Vagina (tissue), 2 donors: Measurements from ENCODE around the gene SERINC5.

Experiments
- POLR2A ChIP-seq, 2 donors: fragments of 450-650 bp; IDR thresholded peaks; one replicate each; pipeline ENCODE4 v1.6.1; 2017; ENCODE audit warnings: antibody characterized with exemption in 2 of 2, mild to moderate bottlenecking in 2 of 2, moderate library complexity in 2 of 2
- POLR2AphosphoS5 ChIP-seq, 2 donors: sonication (generic); formaldehyde crosslinking; IDR thresholded peaks; one replicate each; pipeline ENCODE4 v1.9.0; 2017; ENCODE audit warnings: antibody characterized with exemption in 2 of 2, mild to moderate bottlenecking in 2 of 2, low read depth in 1 of 2; ENCODE audit not compliant: insufficient read depth in 1 of 2
- TF ChIP-seq, protein P1 (sequence below), 3 experiments: fragments of 450-650 bp in 2 of 3; fragments of 200-600 bp in 1 of 3; sonication (generic) in 1 of 3; IDR thresholded peaks; one replicate each; pipeline ENCODE4 v1.5.1; 2017 to 2019; ENCODE audit warnings: antibody characterized with exemption in 3 of 3, mild to moderate bottlenecking in 2 of 3, moderate library complexity in 2 of 3

DNA sequence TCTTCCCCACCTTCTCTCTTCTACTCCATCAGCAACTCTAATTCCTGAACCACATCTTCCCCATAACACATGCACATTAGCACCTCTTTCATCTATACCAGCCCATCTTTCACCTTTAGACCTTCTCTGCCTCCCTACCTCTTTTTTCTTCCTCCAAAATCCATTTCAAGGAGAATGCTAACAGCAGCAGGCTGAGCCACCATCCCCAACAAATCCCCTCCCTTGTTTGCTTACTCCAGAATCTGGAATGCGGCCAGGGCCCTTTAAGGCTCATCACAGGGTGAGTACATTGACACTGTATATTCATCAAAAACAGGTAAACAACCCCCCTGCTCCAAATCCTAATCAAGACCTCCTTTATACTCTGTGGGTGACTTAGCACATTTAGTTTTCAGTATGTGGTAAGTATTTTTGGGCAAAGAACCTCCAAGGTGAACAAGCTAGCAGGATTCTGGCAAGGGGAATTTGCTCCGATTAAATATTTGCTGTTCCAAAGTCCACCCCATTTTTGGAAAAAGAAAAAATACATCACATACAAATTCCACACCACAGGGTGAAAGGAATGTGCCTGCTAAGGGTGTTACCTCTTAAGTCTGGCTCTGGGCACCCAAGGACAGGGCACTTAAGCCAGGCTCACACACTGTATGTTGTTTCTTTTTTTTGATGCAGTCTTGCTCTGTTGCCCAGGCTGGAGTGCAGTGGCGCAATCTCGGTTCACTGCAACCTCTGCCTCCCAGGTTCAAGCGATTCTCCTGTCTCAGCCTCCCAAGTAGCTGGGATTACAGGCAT lies 71.4 kb downstream of the SERINC5 start:
- TF ChIP-seq POLR2A (IDR thresholded peaks at IDR 0.05) (no peak), POLR2AphosphoS5 (IDR thresholded peaks at IDR 0.05; ENCODE audit: insufficient read depth in 1 of 2, low read depth in 1 of 2) (no peak)
- TF ChIP-seq, protein P1, sequence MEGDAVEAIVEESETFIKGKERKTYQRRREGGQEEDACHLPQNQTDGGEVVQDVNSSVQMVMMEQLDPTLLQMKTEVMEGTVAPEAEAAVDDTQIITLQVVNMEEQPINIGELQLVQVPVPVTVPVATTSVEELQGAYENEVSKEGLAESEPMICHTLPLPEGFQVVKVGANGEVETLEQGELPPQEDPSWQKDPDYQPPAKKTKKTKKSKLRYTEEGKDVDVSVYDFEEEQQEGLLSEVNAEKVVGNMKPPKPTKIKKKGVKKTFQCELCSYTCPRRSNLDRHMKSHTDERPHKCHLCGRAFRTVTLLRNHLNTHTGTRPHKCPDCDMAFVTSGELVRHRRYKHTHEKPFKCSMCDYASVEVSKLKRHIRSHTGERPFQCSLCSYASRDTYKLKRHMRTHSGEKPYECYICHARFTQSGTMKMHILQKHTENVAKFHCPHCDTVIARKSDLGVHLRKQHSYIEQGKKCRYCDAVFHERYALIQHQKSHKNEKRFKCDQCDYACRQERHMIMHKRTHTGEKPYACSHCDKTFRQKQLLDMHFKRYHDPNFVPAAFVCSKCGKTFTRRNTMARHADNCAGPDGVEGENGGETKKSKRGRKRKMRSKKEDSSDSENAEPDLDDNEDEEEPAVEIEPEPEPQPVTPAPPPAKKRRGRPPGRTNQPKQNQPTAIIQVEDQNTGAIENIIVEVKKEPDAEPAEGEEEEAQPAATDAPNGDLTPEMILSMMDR (IDR thresholded peaks at IDR 0.05) = no peak
